NCI-H524 (cell line): Measurements from ENCODE around the gene PJA1.

Experiments used
- DNase-seq, 2 experiments: peaks; one replicate each; lab custom pipeline; 2025; lab: John Stamatoyannopoulos, UW

PJA1 gene

GRCh38 chrX:69142788-69143469 lies 22.3 kb downstream of the PJA1 start:
- DNase-seq, result no peak

- DNase-seq, result no peak
These were observed 24.4 kb downstream of the PJA1 start for GRCh38 chrX:69140837-69141236.

GRCh38 chrX:69139516-69139915 lies 25.7 kb downstream of the PJA1 start:
- no peak for DNase-seq

DNA sequence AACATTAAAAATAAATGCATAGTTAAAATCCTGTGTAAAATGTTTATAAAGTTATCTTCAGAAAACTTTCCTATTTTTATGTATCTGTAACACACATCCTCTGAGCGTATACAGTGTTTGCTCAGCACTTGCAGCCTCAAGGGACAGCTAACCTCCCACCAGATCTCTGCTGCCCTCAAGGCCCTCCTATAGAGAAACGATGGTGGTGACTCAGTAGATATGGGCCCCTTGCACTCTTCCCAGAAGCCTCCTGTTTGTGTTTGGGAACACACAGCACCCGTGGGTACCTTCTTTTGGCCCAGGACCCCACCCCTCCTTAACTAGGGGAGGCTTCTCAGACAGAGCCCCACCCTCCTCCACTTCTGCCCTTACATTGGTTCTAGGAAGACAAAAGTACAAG lies 26.7 kb downstream of the PJA1 start:
- DNase-seq, result no peak

DNA sequence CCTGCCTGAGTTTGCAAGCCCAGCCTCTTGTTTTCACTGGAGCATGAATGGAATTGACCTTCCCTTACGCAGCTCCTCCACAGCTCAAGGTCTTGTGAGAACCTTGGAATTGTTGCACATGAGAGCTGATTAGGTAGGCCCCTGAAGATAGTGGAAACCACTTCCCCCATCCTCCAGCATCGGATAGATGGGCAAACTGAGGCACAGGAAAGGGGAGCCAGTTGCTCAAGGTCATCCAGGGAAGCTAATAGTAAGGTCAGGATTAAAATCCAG lies 27.2 kb downstream of the PJA1 start:
- DNase-seq, result no peak

GRCh38 chrX:69137371-69138117 lies 27.7 kb downstream of the PJA1 start:
- no peak for DNase-seq

GRCh38 chrX:69136546-69137331 lies 28.5 kb downstream of the PJA1 start:
- DNase-seq, result no peak

- peak; percentile 59 to 85 for DNase-seq
These were observed 31.2 kb downstream of the PJA1 start for GRCh38 chrX:69133921-69134542.

GRCh38 chrX:69131886-69132285 lies 33.4 kb downstream of the PJA1 start:
- peak in 1 of 2 experiments; percentile 60 for DNase-seq

- no peak for DNase-seq
These were observed 34.8 kb downstream of the PJA1 start for GRCh38 chrX:69130439-69130838.

DNA sequence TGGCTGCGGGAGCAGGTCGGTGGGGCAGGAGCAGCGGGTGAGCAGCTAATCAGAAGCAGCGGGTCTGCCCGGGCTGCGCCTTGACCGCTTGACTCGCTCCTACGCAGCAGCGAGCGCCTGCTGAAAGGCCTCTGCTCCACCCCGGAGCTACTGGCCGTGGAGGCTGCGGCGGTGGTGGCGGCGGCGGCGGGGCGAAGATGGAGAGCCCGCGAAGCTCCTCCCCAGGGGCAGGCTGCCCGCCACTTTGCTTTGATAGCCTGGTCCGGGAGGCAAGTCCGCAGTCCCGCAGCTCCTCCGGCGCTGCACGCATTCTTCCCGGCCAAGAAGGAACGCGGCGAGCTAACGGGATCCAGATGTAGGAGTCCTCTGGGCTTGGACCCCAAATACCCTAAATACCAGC lies 36.7 kb downstream of the PJA1 start:
- DNase-seq, result no peak

GRCh38 chrX:69127466-69127865 lies 37.8 kb downstream of the PJA1 start:
- DNase-seq, result no peak

DNA sequence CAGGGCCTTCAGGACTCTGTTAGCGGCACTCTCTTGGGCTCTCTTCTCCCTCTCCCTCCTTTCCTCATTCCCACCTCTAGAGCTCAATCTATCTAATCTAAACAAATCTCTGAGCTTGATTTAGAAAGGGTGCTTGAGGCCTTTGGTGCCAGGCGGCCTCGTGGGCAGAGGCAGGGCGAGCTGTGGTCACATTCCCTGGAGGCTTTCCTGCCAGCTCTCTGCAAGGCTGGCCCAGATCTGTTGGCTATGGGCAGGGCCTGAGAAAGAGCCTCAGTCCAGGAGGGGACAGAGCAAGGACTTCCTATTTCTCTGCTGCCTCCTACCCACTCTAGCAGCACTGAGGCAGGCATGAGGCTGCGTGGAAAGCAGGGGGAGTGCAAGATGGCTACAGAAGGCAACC lies 38.6 kb downstream of the PJA1 start:
- no peak for DNase-seq

DNA sequence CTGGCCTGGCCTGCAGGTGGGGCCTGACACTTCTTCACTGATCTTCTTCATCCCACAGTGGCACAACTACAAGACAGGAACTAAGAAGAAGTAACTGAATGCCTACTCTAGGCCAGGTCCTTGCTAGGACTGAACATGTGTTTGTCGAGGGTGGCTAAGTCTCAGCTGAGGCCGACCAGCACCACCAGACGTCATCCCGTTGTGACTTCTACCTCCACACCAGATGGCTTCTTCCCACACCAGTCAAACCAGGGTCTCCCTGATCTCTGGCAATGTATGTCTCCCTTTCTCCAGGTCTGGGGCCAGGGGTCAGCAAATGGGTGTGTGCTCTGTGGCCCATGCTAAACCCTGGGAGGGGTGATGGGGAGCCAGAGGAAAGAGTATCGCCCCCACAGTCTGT lies 40.2 kb downstream of the PJA1 start:
- no peak for DNase-seq

- DNase-seq, result no peak
These were observed 41.1 kb downstream of the PJA1 start for GRCh38 chrX:69124108-69124507.

DNA sequence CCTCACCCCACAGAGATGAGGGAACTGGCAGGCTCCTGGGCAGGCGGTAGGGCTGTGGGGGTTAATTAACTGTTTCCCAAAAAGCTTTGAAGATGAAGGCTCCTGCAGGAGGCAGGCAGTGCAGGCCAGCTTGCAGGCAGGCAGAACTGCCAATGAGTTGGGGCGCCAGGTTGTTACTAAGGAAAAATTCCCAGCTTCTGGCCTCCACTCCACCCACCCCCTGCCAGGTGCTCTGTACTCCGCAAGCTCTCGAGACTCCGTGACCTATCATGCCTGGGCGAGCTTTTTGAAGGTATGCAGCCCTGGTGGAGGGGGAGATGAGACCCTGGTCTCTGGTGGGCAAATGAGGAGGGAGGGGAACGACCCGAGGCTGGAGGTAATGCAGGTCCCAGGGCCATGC lies 41.8 kb downstream of the PJA1 start:
- peak in 1 of 2 experiments; percentile 21 for DNase-seq

DNA sequence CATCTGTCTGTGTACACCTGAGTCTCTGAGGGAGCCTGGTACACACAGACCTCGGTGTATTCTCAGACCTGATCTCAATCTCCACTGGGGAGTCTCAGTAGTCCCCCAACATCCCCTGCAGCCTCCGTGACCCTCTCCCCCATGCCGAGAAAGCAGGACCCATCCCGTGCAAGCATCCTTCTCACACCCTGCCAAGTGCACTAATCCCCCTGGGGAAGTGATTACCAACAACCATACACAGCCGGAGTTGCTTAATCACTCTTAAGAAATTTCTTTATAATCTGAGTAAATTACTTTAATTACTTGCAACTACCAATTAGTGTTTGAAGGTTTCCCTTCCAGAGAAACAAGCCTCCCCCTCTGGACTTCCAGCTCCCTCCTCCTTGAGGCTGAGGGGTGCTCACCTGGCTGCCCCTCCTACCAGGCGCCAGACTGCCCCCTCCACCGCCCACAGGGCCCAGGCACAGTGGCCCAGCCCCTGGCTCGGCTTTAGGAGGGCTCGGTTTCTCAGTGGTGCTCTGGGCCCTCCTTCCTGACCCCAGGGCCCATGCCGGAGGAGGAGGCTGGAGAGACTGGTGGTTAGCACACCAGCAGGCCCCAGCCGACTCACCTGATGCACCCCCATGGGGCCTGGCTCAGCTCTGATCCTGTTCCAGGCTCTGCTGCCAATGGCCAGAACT lies 43.8 kb downstream of the PJA1 start:
- peak; percentile 69 to 72 for DNase-seq

DNA sequence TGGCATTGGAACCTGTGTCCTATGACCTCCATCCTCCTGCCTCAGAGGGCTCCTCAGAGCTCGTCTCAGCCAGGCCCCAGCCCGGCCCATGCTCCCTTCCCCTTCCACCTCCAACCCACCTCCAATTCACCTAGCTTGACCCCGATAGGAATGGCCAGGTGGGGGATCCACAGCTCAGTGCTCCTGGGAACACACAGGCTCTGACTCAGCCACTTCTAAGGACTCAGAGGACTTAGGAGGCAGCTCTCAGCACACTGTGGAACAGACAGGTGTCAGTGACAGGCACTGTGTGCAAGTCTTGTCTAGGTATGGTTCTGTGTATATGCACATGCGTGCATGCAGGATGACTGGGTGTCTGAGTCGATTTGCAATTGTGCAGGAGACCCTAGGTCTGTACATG lies 44.8 kb downstream of the PJA1 start:
- DNase-seq, result peak in 1 of 2 experiments; percentile 46

DNA sequence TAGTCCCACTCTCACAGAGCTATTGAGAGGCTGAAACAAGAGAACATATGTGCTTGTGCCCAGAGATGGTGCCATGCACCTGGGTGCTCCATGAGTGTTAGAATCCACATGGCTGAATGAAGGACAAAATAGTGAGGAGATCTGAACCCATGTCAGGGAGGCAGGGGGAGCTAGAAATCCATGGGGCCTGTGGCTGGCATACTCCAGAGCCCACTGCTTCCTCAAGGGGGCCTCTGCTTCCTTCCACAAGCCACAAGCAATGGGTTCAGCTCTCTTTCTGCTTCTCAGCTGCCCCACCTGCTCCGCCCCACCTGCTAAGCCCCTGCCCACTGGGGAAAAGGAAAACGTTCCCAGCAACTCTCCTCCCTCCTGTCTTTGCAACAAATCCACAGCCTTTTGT lies 46.1 kb downstream of the PJA1 start:
- no peak for DNase-seq

DNA sequence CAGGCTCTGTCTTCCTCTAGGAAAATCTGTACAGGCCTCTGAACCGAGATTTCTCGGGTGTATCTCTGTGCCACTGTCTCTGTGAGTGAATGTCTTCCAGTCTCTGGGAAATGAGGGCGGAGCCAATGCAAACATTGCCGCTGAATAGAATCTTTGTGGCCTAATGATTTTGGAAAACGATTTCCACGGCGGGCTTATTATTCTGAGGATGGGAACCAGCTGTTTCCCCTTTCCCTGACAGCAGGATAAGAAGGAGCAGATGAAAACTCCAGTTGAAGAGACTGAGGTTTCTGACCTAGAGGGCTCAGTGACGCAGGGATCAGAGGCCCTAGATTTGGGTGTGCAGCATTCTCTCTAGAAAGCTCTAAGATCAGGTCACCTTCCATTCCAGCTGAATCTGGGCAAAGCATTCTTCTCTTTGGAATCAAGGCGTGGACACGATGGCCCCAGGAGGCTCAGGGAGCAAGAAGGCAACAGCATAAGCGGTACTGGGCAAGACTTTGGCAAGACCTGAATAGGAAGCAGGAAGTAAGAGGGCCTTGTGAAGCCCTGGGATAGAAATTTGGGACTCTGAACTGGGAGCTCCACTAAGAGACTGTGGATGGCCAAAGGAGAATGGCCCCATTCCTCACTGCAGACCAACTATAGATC lies 47.3 kb downstream of the PJA1 start:
- DNase-seq, result peak in 1 of 2 experiments; percentile 62

GRCh38 chrX:69116077-69116476 lies 49.2 kb downstream of the PJA1 start:
- DNase-seq, result no peak

GRCh38 chrX:69113723-69114122 lies 51.5 kb downstream of the PJA1 start:
- DNase-seq, result peak; percentile 93 to 94
